Activated naive CD4-positive, alpha-beta T cell treated with anti-CD3 and anti-CD28 coated beads for 36 hours (primary cell): ENCODE results near the gene REV3L. TPM values are rescaled to one million over a fixed set of nuclear protein-coding genes. Genes with fewer than 3 reads are reported as not detected.
A peak's percentile ranks its signal among the peaks of the same experiment; 100 is the strongest.

Experiments used
- CTCF ChIA-PET: fragments of 350-600 bp; sonication (Branson Sonifier 250); formaldehyde crosslinking; loops from one replicate; lab custom pipeline; 2021; ENCODE audit warnings: antibody characterized with exemption; lab: Charles Lee
- DNase-seq: peaks from one replicate; pipeline ENCODE4 v3.0.0-alpha.2; 2020
- H3K27ac Mint-ChIP-seq: one replicate; pipeline ENCODE4 v1.8.0; 2021; ENCODE audit warnings: mild to moderate bottlenecking, mixed read lengths
- H3K27me3 Mint-ChIP-seq: one replicate; pipeline ENCODE4 v1.8.0; 2021; ENCODE audit warnings: low read depth, mixed read lengths
- H3K36me3 Mint-ChIP-seq: one replicate; pipeline ENCODE4 v1.8.0; 2021; ENCODE audit warnings: low read depth, mixed read lengths
- H3K4me1 Mint-ChIP-seq: one replicate; pipeline ENCODE4 v1.8.0; 2021; ENCODE audit warnings: low read depth, mixed read lengths
- H3K4me3 Mint-ChIP-seq: one replicate; pipeline ENCODE4 v1.8.0; 2021; ENCODE audit warnings: mild to moderate bottlenecking, moderate library complexity, mixed read lengths
- H3K9me3 Mint-ChIP-seq: one replicate; pipeline ENCODE4 v1.8.0; 2021; ENCODE audit warnings: mixed read lengths
- intact Hi-C: fragments of 100-400 bp; cut with micrococcal nuclease; formaldehyde crosslinking; loops from one replicate; pipeline ENCODE4 v1.15.1; 2023
- total RNA-seq, 2 experiments: library from RNA; stranded (reverse); gene quantifications; one replicate each; pipeline ENCODE4 v1.2.3, GENCODE V29; 2021

Gene REV3L
- total RNA-seq, 2 experiments from 2014 or later: 11.9 to 16.0 TPM

GRCh38 chr6:111381123-111381522 lies 101.9 kb downstream of the REV3L start:
- intact Hi-C loops: no loop called here
- no peaks in the 10 kb centered on the region for H3K9me3 Mint-ChIP-seq
- no peak for DNase-seq
- H3K36me3 Mint-ChIP-seq: peaks cover 29% of the 10 kb centered on the region
- H3K4me3 Mint-ChIP-seq: no peak overlapping the region
- CTCF ChIA-PET: interaction anchor here (1.5 kb wide), 1 partner anchor 98 kb away, joined by 4 read pairs; no protein-coding TSS in a partner anchor
- no peaks in the 10 kb centered on the region for H3K4me1 Mint-ChIP-seq
- no peak overlapping the region for H3K27ac Mint-ChIP-seq
- H3K27me3 Mint-ChIP-seq: no peaks in the 10 kb centered on the region

GRCh38 chr6:111379831-111380230 lies 103.2 kb downstream of the REV3L start:
- no peaks in the 10 kb centered on the region for H3K4me1 Mint-ChIP-seq
- no peak overlapping the region for H3K27ac Mint-ChIP-seq
- no peak overlapping the region for H3K4me3 Mint-ChIP-seq
- no peaks in the 10 kb centered on the region for H3K27me3 Mint-ChIP-seq
- intact Hi-C loops: no loop called here
- CTCF ChIA-PET: interaction anchor here (0.6 kb wide), 1 partner anchor 196 kb away, joined by 5 read pairs; no protein-coding TSS in a partner anchor
- no peak for DNase-seq
- H3K9me3 Mint-ChIP-seq: no peaks in the 10 kb centered on the region
- H3K36me3 Mint-ChIP-seq: peaks cover 33% of the 10 kb centered on the region

GRCh38 chr6:111379302-111379701 lies 103.7 kb downstream of the REV3L start:
- Mint-ChIP-seq H3K27ac (no peak overlapping the region), H3K4me3 (no peak overlapping the region), H3K27me3 (no peaks in the 10 kb centered on the region), H3K9me3 (no peaks in the 10 kb centered on the region), H3K4me1 (no peaks in the 10 kb centered on the region), H3K36me3 (peaks cover 36% of the 10 kb centered on the region)
- no peak for DNase-seq
- intact Hi-C loops: no loop called here
- CTCF ChIA-PET: no interaction called here

- CTCF ChIA-PET: no interaction called here
- no peak for DNase-seq
These were observed 105.4 kb downstream of the REV3L start for GRCh38 chr6:111377558-111378120.

GRCh38 chr6:111367393-111368088 lies 115.5 kb downstream of the REV3L start:
- DNase-seq: peak; percentile 32
- H3K4me3 Mint-ChIP-seq: no peak overlapping the region
- no peak overlapping the region for H3K27ac Mint-ChIP-seq
- CTCF ChIA-PET: interaction anchor here (0.6 to 1.5 kb wide), 2 partner anchors 19 to 111 kb away, joined by 3 to 7 read pairs; no protein-coding TSS in a partner anchor
- peaks cover 9% of the 10 kb centered on the region for H3K4me1 Mint-ChIP-seq
- H3K36me3 Mint-ChIP-seq: peaks cover 15% of the 10 kb centered on the region
- intact Hi-C loops: no loop called here
- H3K9me3 Mint-ChIP-seq: no peaks in the 10 kb centered on the region
- H3K27me3 Mint-ChIP-seq: no peaks in the 10 kb centered on the region

More at GRCh38 chr6:111377558-111378120, 105.4 kb downstream of the REV3L start:
- H3K4me1 Mint-ChIP-seq: no peaks in the 10 kb centered on the region
- no peak overlapping the region for H3K27ac Mint-ChIP-seq
- no peaks in the 10 kb centered on the region for H3K27me3 Mint-ChIP-seq
- peaks cover 39% of the 10 kb centered on the region for H3K36me3 Mint-ChIP-seq
- intact Hi-C loops: no loop called here
- H3K9me3 Mint-ChIP-seq: no peaks in the 10 kb centered on the region
- H3K4me3 Mint-ChIP-seq: no peak overlapping the region

GRCh38 chr6:111361648-111362047 lies 121.4 kb downstream of the REV3L start:
- CTCF ChIA-PET: no interaction called here
- Mint-ChIP-seq H3K4me1 (no peaks in the 10 kb centered on the region), H3K9me3 (no peaks in the 10 kb centered on the region), H3K36me3 (peaks cover 7% of the 10 kb centered on the region), H3K27me3 (no peaks in the 10 kb centered on the region), H3K4me3 (no peak overlapping the region), H3K27ac (no peak overlapping the region)
- intact Hi-C loops: loop anchor here (1.0 kb wide), 1 partner anchor 117 kb away; no protein-coding TSS in a partner anchor
- peak; percentile 7 for DNase-seq

- DNase-seq: no peak
- H3K4me3 Mint-ChIP-seq: no peak overlapping the region
- no peaks in the 10 kb centered on the region for H3K27me3 Mint-ChIP-seq
- CTCF ChIA-PET: interaction anchor here (1.4 kb wide), 1 partner anchor 120 kb away, joined by 6 read pairs; no protein-coding TSS in a partner anchor
- H3K9me3 Mint-ChIP-seq: no peaks in the 10 kb centered on the region
- intact Hi-C loops: no loop called here
- H3K4me1 Mint-ChIP-seq: no peaks in the 10 kb centered on the region
- peaks cover 6% of the 10 kb centered on the region for H3K36me3 Mint-ChIP-seq
- no peak overlapping the region for H3K27ac Mint-ChIP-seq
These were observed 124.6 kb downstream of the REV3L start for GRCh38 chr6:111358454-111358853.

GRCh38 chr6:111357705-111358104 lies 125.3 kb downstream of the REV3L start:
- Mint-ChIP-seq H3K27me3 (no peaks in the 10 kb centered on the region), H3K4me1 (no peaks in the 10 kb centered on the region), H3K9me3 (no peaks in the 10 kb centered on the region), H3K36me3 (peaks cover 6% of the 10 kb centered on the region), H3K27ac (no peak overlapping the region), H3K4me3 (no peak overlapping the region)
- intact Hi-C loops: no loop called here
- CTCF ChIA-PET: interaction anchor here (1.2 to 1.4 kb wide), 2 partner anchors 121 to 282 kb away, joined by 3 to 6 read pairs; no protein-coding TSS in a partner anchor
- no peak for DNase-seq

- no peaks in the 10 kb centered on the region for H3K27me3 Mint-ChIP-seq
These were observed 126.5 kb downstream of the REV3L start for GRCh38 chr6:111356551-111356950.

GRCh38 chr6:111354758-111355555 lies 128.1 kb downstream of the REV3L start:
- Mint-ChIP-seq H3K4me1 (no peaks in the 10 kb centered on the region), H3K4me3 (no peak overlapping the region), H3K27me3 (no peaks in the 10 kb centered on the region), H3K27ac (no peak overlapping the region), H3K9me3 (no peaks in the 10 kb centered on the region), H3K36me3 (peaks cover 12% of the 10 kb centered on the region)
- intact Hi-C loops: no loop called here
- CTCF ChIA-PET: interaction anchor here (0.6 to 0.7 kb wide), 2 partner anchors 198 to 356 kb away, joined by 3 read pairs; no protein-coding TSS in a partner anchor
- DNase-seq: no peak

More at GRCh38 chr6:111356551-111356950, 126.5 kb downstream of the REV3L start:
- CTCF ChIA-PET: interaction anchor here (0.8 to 1.2 kb wide), 2 partner anchors 122 to 283 kb away, joined by 3 read pairs; no protein-coding TSS in a partner anchor
- no peak overlapping the region for H3K27ac Mint-ChIP-seq
- H3K36me3 Mint-ChIP-seq: peaks cover 11% of the 10 kb centered on the region
- no peak overlapping the region for H3K4me3 Mint-ChIP-seq
- intact Hi-C loops: no loop called here
- no peaks in the 10 kb centered on the region for H3K4me1 Mint-ChIP-seq
- DNase-seq: no peak
- H3K9me3 Mint-ChIP-seq: no peaks in the 10 kb centered on the region

- intact Hi-C loops: no loop called here
- no peak for DNase-seq
- H3K27ac Mint-ChIP-seq: no peak overlapping the region
- no peaks in the 10 kb centered on the region for H3K9me3 Mint-ChIP-seq
- peaks cover 12% of the 10 kb centered on the region for H3K36me3 Mint-ChIP-seq
- no peaks in the 10 kb centered on the region for H3K27me3 Mint-ChIP-seq
- H3K4me1 Mint-ChIP-seq: no peaks in the 10 kb centered on the region
- H3K4me3 Mint-ChIP-seq: no peak overlapping the region
- CTCF ChIA-PET: interaction anchor here (0.6 to 0.7 kb wide), 2 partner anchors 199 to 355 kb away, joined by 3 read pairs; no protein-coding TSS in a partner anchor
These were observed 129.0 kb downstream of the REV3L start for GRCh38 chr6:111353912-111354462.

GRCh38 chr6:111347589-111347988 lies 135.4 kb downstream of the REV3L start:
- CTCF ChIA-PET: interaction anchor here (1.6 kb wide), 1 partner anchor 131 kb away, joined by 5 read pairs; no protein-coding TSS in a partner anchor
- H3K9me3 Mint-ChIP-seq: no peaks in the 10 kb centered on the region
- peaks cover 3% of the 10 kb centered on the region for H3K4me1 Mint-ChIP-seq
- H3K27ac Mint-ChIP-seq: no peak overlapping the region
- H3K4me3 Mint-ChIP-seq: no peak overlapping the region
- intact Hi-C loops: no loop called here
- H3K27me3 Mint-ChIP-seq: no peaks in the 10 kb centered on the region
- no peak for DNase-seq
- H3K36me3 Mint-ChIP-seq: peaks cover 8% of the 10 kb centered on the region
